ENCODE measurements around the gene EDEM3. TPM values are rescaled to one million over a fixed set of nuclear protein-coding genes. Genes with fewer than 3 reads are reported as not detected.

The EDEM3 gene
- total RNA-seq, 1 experiment from 2014 or later = 14.1 TPM

- intact Hi-C loops (cut with micrococcal nuclease; ENCODE audit: unreplicated experiment) = no loop called here
- no peak overlapping the region for H3K27ac Mint-ChIP-seq (ENCODE audit: unreplicated experiment)
- BruUV-seq (replicated peaks) = no TSS peak
These were observed 96.6 kb downstream of the EDEM3 start for GRCh38 chr1:184658055-184658454.

GRCh38 chr1:184656221-184656620 is 98.4 kb downstream of the EDEM3 start:
- H3K36me3 ChIP-seq (ENCODE audit: control insufficient read depth, insufficient read depth, low read length) = no peaks in the 10 kb centered on the region
- H3K4me3 Mint-ChIP-seq (ENCODE audit: unreplicated experiment) = no peak overlapping the region
- no peaks in the 10 kb centered on the region for H3K27me3 ChIP-seq (replicated peaks; ENCODE audit: control insufficient read depth, insufficient read depth, low read length)
- H3K4me3 ChIP-seq (ENCODE audit: low read depth, low read length) = no peak overlapping the region
- peaks cover 3% of the 10 kb centered on the region for H3K27me3 Mint-ChIP-seq (ENCODE audit: insufficient read depth, unreplicated experiment)
- no peaks in the 10 kb centered on the region for H3K4me1 ChIP-seq
- ChIA-PET CTCF (interaction anchor here (0.7 kb wide), 1 partner anchor 36 kb away, joined by 7 read pairs; no protein-coding TSS in a partner anchor), POLR2A (no interaction called here)
- peaks cover 8% of the 10 kb centered on the region for H3K9me3 Mint-ChIP-seq (ENCODE audit: unreplicated experiment)
- no peak for DNase-seq
- no peaks in the 10 kb centered on the region for H3K4me1 Mint-ChIP-seq (ENCODE audit: low read depth, unreplicated experiment)
- no TSS peak for BruUV-seq (replicated peaks)
- intact Hi-C loops (cut with micrococcal nuclease; ENCODE audit: unreplicated experiment) = no loop called here
- TF ChIP-seq CTCF (IDR thresholded peaks at IDR 0.05; ENCODE audit: insufficient read depth in 1 of 2, low read depth in 1 of 2, low read length in 1 of 2, severe bottlenecking in 1 of 2, unreplicated experiment in 1 of 2) = no peak
- H3K9me3 ChIP-seq = 0 out of 2 replicates have a peak, but pooled peaks cover 3% of the 10 kb centered on the region
- H3K27ac Mint-ChIP-seq (ENCODE audit: unreplicated experiment) = no peak overlapping the region
- H3K36me3 Mint-ChIP-seq (ENCODE audit: insufficient read depth, unreplicated experiment) = no peaks in the 10 kb centered on the region

More at GRCh38 chr1:184658055-184658454, 96.6 kb downstream of the EDEM3 start:
- Histone ChIP-seq H3K9me3 (no peaks in the 10 kb centered on the region), H3K4me1 (no peaks in the 10 kb centered on the region), H3K36me3 (ENCODE audit: control insufficient read depth, insufficient read depth, low read length) (no peaks in the 10 kb centered on the region), H3K4me3 (ENCODE audit: low read depth, low read length) (no peak overlapping the region), H3K27me3 (replicated peaks; ENCODE audit: control insufficient read depth, insufficient read depth, low read length) (no peaks in the 10 kb centered on the region)
- Mint-ChIP-seq H3K4me1 (ENCODE audit: low read depth, unreplicated experiment) (no peaks in the 10 kb centered on the region), H3K9me3 (ENCODE audit: unreplicated experiment) (no peaks in the 10 kb centered on the region), H3K36me3 (ENCODE audit: insufficient read depth, unreplicated experiment) (no peaks in the 10 kb centered on the region), H3K27me3 (ENCODE audit: insufficient read depth, unreplicated experiment) (no peaks in the 10 kb centered on the region), H3K4me3 (ENCODE audit: unreplicated experiment) (no peak overlapping the region)
- ChIA-PET POLR2A (no interaction called here), CTCF (no interaction called here)
- TF ChIP-seq CTCF (IDR thresholded peaks at IDR 0.05; ENCODE audit: insufficient read depth in 1 of 2, low read depth in 1 of 2, low read length in 1 of 2, severe bottlenecking in 1 of 2, unreplicated experiment in 1 of 2) = no peak
- no peak for DNase-seq

- no peak for TF ChIP-seq CTCF (IDR thresholded peaks at IDR 0.05; ENCODE audit: insufficient read depth in 1 of 2, low read depth in 1 of 2, low read length in 1 of 2, severe bottlenecking in 1 of 2, unreplicated experiment in 1 of 2)
These were observed 99.5 kb downstream of the EDEM3 start for GRCh38 chr1:184655185-184655584.

More at GRCh38 chr1:184655185-184655584, 99.5 kb downstream of the EDEM3 start:
- Histone ChIP-seq H3K4me3 (ENCODE audit: low read depth, low read length) (no peak overlapping the region), H3K36me3 (ENCODE audit: control insufficient read depth, insufficient read depth, low read length) (no peaks in the 10 kb centered on the region), H3K27me3 (replicated peaks; ENCODE audit: control insufficient read depth, insufficient read depth, low read length) (no peaks in the 10 kb centered on the region), H3K9me3 (0 out of 2 replicates have a peak, but pooled peaks cover 3% of the 10 kb centered on the region), H3K4me1 (no peaks in the 10 kb centered on the region)
- Mint-ChIP-seq H3K4me3 (ENCODE audit: unreplicated experiment) (no peak overlapping the region), H3K27me3 (ENCODE audit: insufficient read depth, unreplicated experiment) (peaks cover 3% of the 10 kb centered on the region), H3K9me3 (ENCODE audit: unreplicated experiment) (peaks cover 10% of the 10 kb centered on the region), H3K27ac (ENCODE audit: unreplicated experiment) (no peak overlapping the region), H3K4me1 (ENCODE audit: low read depth, unreplicated experiment) (no peaks in the 10 kb centered on the region), H3K36me3 (ENCODE audit: insufficient read depth, unreplicated experiment) (no peaks in the 10 kb centered on the region)
- DNase-seq = no peak
- intact Hi-C loops (cut with micrococcal nuclease; ENCODE audit: unreplicated experiment) = no loop called here
- ChIA-PET POLR2A (no interaction called here), CTCF (no interaction called here)
- BruUV-seq (replicated peaks) = no TSS peak

Data from Caco-2 (cell line).